Prostate gland (tissue), 2 donors: ENCODE data around the gene TYW3.

Experiments used
- CTCF ChIP-seq, 4 experiments: fragments of 200-600 bp in 2 of 4; fragments of 450-650 bp in 2 of 4; sonication (generic) in 2 of 4; IDR thresholded peaks; 1 replicate in 3 of 4; 2 replicates in 1 of 4; pipeline ENCODE4 v1.5.1; 2016 to 2019; ENCODE audit warnings: antibody characterized with exemption in 4 of 4, mild to moderate bottlenecking in 2 of 4, moderate library complexity in 2 of 4
- POLR2A ChIP-seq: fragments of 450-650 bp; IDR thresholded peaks from one replicate; pipeline ENCODE4 v1.6.1; 2016; ENCODE audit warnings: antibody characterized with exemption, mild to moderate bottlenecking
- POLR2AphosphoS5 ChIP-seq: sonication (generic); formaldehyde crosslinking; IDR thresholded peaks from one replicate; pipeline ENCODE4 v1.6.1; 2017; ENCODE audit warnings: antibody characterized with exemption

GRCh38 chr1:74689621-74690363, 43.2 kb upstream of the TYW3 start:
- TF ChIP-seq POLR2A (no peak), CTCF (IDR thresholded peaks at IDR 0.05) (peak; percentile 68 to 88 (median 84)), POLR2AphosphoS5 (peak; percentile 46)
